Endodermal cell (in vitro differentiated cells): ENCODE data around the gene MDM1. TPM values are rescaled to one million over a fixed set of nuclear protein-coding genes. Genes with fewer than 3 reads are reported as not detected.
A peak's percentile ranks its signal among the peaks of the same experiment; 100 is the strongest.

Experiments
- DNase-seq: peaks from one replicate; pipeline ENCODE4 v3.0.0-alpha.2; 2017
- H3K27ac ChIP-seq: 2 replicates; pipeline ENCODE4 v1.5.1; 2013; ENCODE audit warnings: mild to moderate bottlenecking, low read depth, low read length, moderate library complexity
- H3K27me3 ChIP-seq: 2 replicates; pipeline ENCODE4 v1.6.1; 2013; ENCODE audit warnings: mild to moderate bottlenecking, low read length, moderate library complexity; ENCODE audit not compliant: insufficient read depth, control insufficient read depth, poor library complexity, severe bottlenecking
- H3K36me3 ChIP-seq: 2 replicates; pipeline ENCODE4 v1.7.0; 2013; ENCODE audit warnings: mild to moderate bottlenecking, low read length, moderate library complexity; ENCODE audit not compliant: control insufficient read depth, insufficient read depth
- H3K4me1 ChIP-seq: one replicate; pipeline ENCODE4 v1.7.0; 2013; ENCODE audit warnings: low read length; ENCODE audit not compliant: control insufficient read depth, insufficient read depth
- H3K4me3 ChIP-seq: 2 replicates; pipeline ENCODE4 v1.5.1; 2013; ENCODE audit warnings: mild to moderate bottlenecking, low read length, moderate library complexity
- H3K9ac ChIP-seq: 2 replicates; pipeline ENCODE4 v1.6.1; 2013; ENCODE audit warnings: mild to moderate bottlenecking, low read length, moderate library complexity; ENCODE audit not compliant: poor library complexity, severe bottlenecking; ENCODE audit errors: extremely low read depth
- H3K9me3 ChIP-seq: 2 replicates; pipeline ENCODE4 v1.6.1; 2013; ENCODE audit warnings: mild to moderate bottlenecking, low read length, moderate library complexity; ENCODE audit not compliant: control insufficient read depth
- H3K27ac Mint-ChIP-seq: 2 replicates; pipeline ENCODE4 v1.8.0; 2020; ENCODE audit warnings: mixed read lengths
- H3K27me3 Mint-ChIP-seq: 2 replicates; pipeline ENCODE4 v1.8.0; 2021; ENCODE audit warnings: mild to moderate bottlenecking, mixed read lengths; ENCODE audit not compliant: insufficient read depth
- H3K36me3 Mint-ChIP-seq: 2 replicates; pipeline ENCODE4 v1.8.0; 2020; ENCODE audit warnings: low read depth, mixed read lengths
- H3K4me1 Mint-ChIP-seq: 2 replicates; pipeline ENCODE4 v1.8.0; 2020; ENCODE audit warnings: mixed read lengths
- H3K4me3 Mint-ChIP-seq: 2 replicates; pipeline ENCODE4 v1.8.0; 2020; ENCODE audit warnings: mild to moderate bottlenecking, moderate library complexity, mixed read lengths
- H3K9me3 Mint-ChIP-seq: 2 replicates; pipeline ENCODE4 v1.8.0; 2020; ENCODE audit warnings: mild to moderate bottlenecking, mixed read lengths
- CTCF ChIP-seq: fragments of 200-600 bp; sonication (generic); conservative IDR thresholded peaks from 2 replicates; pipeline ENCODE4 v1.5.0; 2021; ENCODE audit warnings: antibody characterized with exemption, mild to moderate bottlenecking
- WGBS, 2 experiments: methylation state at CpG; one replicate each; pipeline versions ENCODE4 v1.1.5 to v1.1.7; 2013; ENCODE audit warnings: missing lambda C conversion rate in 2 of 2, mixed read lengths in 1 of 2; ENCODE audit not compliant: insufficient coverage in 1 of 2, insufficient read length in 1 of 2; 5-methylcytosine and 5-hydroxymethylcytosine counted together
- total RNA-seq, 2 donors: library from RNA; stranded (reverse); fragmentation: NEBNext Ultra II Directional in 1 of 2; extraction: Animal tissue kit (Norgen Biotek cat#: 25700) in 1 of 2; gene quantifications; 2 replicates in 1 of 2; 3 replicates in 1 of 2; pipeline ENCODE4 v1.2.1, GENCODE V29; 2021

MDM1 gene
- total RNA-seq, 2 donors from 2014 or later, result 20.2 to 21.2 TPM

- DNase-seq, result peak; percentile 9
- no peaks in the 10 kb centered on the region for H3K36me3 ChIP-seq
- Mint-ChIP-seq H3K27me3 (peaks cover 10% of the 10 kb centered on the region), H3K4me3 (no peak overlapping the region), H3K27ac (no peak overlapping the region), H3K9me3 (no peaks in the 10 kb centered on the region), H3K4me1 (peaks cover 11% of the 10 kb centered on the region), H3K36me3 (no peaks in the 10 kb centered on the region)
- H3K4me1 ChIP-seq, result no peaks in the 10 kb centered on the region
- no peak overlapping the region for H3K4me3 ChIP-seq
- TF ChIP-seq CTCF, result no peak
- 86 to 95% methylated on average over 5 to 6 of the region's 6 CpGs for WGBS, 2 experiments
- H3K9ac ChIP-seq, result no peak overlapping the region
- no peak overlapping the region for H3K27ac ChIP-seq
- no peaks in the 10 kb centered on the region for H3K27me3 ChIP-seq
- H3K9me3 ChIP-seq, result no peaks in the 10 kb centered on the region
These were observed 64.2 kb downstream of the MDM1 start for GRCh38 chr12:68267892-68268396.

GRCh38 chr12:68264857-68265256 lies 67.3 kb downstream of the MDM1 start:
- Mint-ChIP-seq H3K4me3 (no peak overlapping the region), H3K36me3 (no peaks in the 10 kb centered on the region), H3K27ac (no peak overlapping the region), H3K4me1 (peaks cover 7% of the 10 kb centered on the region), H3K27me3 (peaks cover 10% of the 10 kb centered on the region), H3K9me3 (no peaks in the 10 kb centered on the region)
- Histone ChIP-seq H3K9me3 (no peaks in the 10 kb centered on the region), H3K9ac (no peak overlapping the region), H3K27ac (no peak overlapping the region), H3K27me3 (no peaks in the 10 kb centered on the region), H3K4me1 (no peaks in the 10 kb centered on the region), H3K4me3 (no peak overlapping the region), H3K36me3 (no peaks in the 10 kb centered on the region)
- WGBS, 2 experiments, result 98 to 100% methylated on average over 1 to 2 of the region's 2 CpGs
- TF ChIP-seq CTCF, result no peak
- no peak for DNase-seq

DNA sequence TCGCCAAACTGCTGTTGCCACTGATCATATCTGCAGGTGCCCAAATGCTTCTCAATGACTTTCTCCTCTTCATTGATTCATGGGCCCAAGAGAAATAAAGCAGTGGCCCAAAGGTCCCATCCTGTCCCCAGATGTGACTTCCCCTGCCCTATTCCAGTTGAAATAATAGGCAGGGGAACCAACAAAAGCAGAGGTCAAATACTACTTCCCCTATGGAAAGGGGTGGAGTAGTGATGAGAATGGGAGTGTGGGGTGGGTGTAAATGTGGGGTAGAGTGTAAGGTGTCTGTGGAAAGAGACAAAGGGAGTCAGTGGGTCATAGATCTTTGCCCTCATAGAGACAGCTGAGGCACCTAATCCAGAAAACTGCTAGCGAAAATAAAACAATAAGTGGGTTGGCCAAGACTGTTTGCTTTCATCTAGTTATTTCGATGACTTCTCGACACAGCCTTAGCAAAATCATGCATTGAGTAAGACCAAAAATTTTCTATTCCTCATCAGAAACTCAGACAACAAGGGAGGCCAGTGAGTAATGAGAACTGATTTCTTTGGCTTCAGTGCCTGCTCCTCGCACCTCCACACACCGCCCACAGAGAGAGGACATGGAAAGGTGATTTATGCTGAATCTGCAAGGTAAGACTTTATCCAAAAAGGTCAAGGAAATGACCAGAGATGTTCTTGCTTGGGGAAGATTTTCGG lies 67.9 kb downstream of the MDM1 start:
- 96 to 100% methylated on average over 5 to 7 of the region's 7 CpGs for WGBS, 2 experiments
- H3K9ac ChIP-seq, result no peak overlapping the region
- Mint-ChIP-seq H3K27me3 (peaks cover 10% of the 10 kb centered on the region), H3K4me1 (peaks cover 7% of the 10 kb centered on the region), H3K9me3 (no peaks in the 10 kb centered on the region), H3K4me3 (no peak overlapping the region), H3K27ac (no peak overlapping the region), H3K36me3 (no peaks in the 10 kb centered on the region)
- H3K4me1 ChIP-seq, result no peaks in the 10 kb centered on the region
- no peak overlapping the region for H3K27ac ChIP-seq
- DNase-seq, result no peak
- H3K27me3 ChIP-seq, result no peaks in the 10 kb centered on the region
- no peak for TF ChIP-seq CTCF
- no peaks in the 10 kb centered on the region for H3K36me3 ChIP-seq
- H3K4me3 ChIP-seq, result no peak overlapping the region
- no peaks in the 10 kb centered on the region for H3K9me3 ChIP-seq
